Measurements from ENCODE around the gene BTBD18.

The BTBD18 gene

DNA sequence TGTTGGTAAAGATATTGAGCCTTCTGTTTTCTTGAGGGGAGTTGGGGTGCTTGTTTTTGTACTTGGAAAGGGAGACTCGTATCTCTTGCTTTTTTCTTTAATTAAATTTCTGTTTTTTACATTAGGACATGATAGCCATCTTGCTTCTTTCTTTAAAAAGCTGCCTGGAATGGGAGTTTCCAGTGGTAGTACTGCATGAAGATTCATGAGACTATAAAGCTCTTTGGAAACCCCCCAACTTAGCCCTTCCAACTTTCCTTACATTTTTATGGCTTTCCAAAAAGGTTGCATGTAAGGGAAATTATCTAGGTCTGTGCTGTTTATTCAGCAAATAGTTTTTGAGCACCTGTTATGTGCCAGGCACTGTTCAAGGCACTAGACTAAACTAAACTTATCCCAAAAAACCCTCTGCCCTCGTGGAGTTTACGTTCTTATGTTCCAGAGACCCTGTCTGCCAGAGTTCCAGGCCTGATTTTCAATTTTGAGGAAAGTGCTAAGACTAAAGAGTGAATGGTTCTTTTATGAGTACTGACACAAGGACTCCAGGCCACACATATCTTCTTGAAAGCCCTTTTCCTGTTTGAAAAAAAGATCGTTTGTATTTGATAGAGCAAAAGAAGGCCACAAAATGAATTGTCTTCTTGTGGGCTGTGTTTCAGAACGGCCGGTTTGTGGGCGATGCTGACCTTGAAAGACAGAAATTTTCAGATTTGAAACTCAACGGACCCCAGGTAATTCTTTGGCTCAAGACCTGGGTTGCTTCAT is 41.9 kb upstream of the BTBD18 start:
- TF ChIP-seq SIN3A (IDR thresholded peaks at IDR 0.05; ENCODE audit: borderline replicate concordance, insufficient read depth, low read length) (no peak), TAF1 (IDR thresholded peaks at IDR 0.05; ENCODE audit: borderline replicate concordance, insufficient read depth, low read length) (no peak), FOXP2 (optimal IDR thresholded peaks at IDR 0.05; ENCODE audit: borderline replicate concordance, extremely low read depth, extremely low read length, insufficient read depth) (no peak), POLR2AphosphoS5 (IDR thresholded peaks at IDR 0.05; ENCODE audit: low read depth, low read length) (no peak)
- TF ChIP-seq, protein P1, sequence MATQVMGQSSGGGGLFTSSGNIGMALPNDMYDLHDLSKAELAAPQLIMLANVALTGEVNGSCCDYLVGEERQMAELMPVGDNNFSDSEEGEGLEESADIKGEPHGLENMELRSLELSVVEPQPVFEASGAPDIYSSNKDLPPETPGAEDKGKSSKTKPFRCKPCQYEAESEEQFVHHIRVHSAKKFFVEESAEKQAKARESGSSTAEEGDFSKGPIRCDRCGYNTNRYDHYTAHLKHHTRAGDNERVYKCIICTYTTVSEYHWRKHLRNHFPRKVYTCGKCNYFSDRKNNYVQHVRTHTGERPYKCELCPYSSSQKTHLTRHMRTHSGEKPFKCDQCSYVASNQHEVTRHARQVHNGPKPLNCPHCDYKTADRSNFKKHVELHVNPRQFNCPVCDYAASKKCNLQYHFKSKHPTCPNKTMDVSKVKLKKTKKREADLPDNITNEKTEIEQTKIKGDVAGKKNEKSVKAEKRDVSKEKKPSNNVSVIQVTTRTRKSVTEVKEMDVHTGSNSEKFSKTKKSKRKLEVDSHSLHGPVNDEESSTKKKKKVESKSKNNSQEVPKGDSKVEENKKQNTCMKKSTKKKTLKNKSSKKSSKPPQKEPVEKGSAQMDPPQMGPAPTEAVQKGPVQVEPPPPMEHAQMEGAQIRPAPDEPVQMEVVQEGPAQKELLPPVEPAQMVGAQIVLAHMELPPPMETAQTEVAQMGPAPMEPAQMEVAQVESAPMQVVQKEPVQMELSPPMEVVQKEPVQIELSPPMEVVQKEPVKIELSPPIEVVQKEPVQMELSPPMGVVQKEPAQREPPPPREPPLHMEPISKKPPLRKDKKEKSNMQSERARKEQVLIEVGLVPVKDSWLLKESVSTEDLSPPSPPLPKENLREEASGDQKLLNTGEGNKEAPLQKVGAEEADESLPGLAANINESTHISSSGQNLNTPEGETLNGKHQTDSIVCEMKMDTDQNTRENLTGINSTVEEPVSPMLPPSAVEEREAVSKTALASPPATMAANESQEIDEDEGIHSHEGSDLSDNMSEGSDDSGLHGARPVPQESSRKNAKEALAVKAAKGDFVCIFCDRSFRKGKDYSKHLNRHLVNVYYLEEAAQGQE (IDR thresholded peaks at IDR 0.05; ENCODE audit: insufficient read depth in 1 of 2, low read depth in 2 of 2, low read length in 2 of 2), result no peak

DNA sequence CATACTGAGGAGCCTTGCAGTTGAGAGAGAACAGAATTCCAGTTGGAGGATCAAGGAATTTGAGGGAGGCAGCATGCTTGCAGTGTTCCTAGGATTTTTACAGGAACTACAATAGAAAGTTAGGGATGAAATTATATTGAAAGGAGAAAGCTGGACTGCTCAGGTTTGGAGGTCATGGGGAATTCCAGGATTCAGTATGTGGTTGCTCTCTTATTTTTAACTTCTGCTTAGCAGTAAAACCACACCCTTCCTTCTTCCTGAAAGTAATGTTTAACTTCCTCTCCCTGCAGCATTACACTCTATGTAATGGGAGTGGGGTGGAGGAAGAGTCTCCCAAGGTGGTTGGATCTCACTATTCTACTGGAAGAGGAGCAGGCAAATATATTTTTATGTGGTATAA is 41.3 kb upstream of the BTBD18 start:
- TF ChIP-seq FOXP2 (optimal IDR thresholded peaks at IDR 0.05; ENCODE audit: borderline replicate concordance, extremely low read depth, extremely low read length, insufficient read depth) (no peak), SIN3A (IDR thresholded peaks at IDR 0.05; ENCODE audit: borderline replicate concordance, insufficient read depth, low read length) (no peak), POLR2AphosphoS5 (IDR thresholded peaks at IDR 0.05; ENCODE audit: low read depth, low read length) (no peak), TAF1 (IDR thresholded peaks at IDR 0.05; ENCODE audit: borderline replicate concordance, insufficient read depth, low read length) (no peak)
- TF ChIP-seq, protein P1 (IDR thresholded peaks at IDR 0.05; ENCODE audit: insufficient read depth in 1 of 2, low read depth in 2 of 2, low read length in 2 of 2), result no peak

DNA sequence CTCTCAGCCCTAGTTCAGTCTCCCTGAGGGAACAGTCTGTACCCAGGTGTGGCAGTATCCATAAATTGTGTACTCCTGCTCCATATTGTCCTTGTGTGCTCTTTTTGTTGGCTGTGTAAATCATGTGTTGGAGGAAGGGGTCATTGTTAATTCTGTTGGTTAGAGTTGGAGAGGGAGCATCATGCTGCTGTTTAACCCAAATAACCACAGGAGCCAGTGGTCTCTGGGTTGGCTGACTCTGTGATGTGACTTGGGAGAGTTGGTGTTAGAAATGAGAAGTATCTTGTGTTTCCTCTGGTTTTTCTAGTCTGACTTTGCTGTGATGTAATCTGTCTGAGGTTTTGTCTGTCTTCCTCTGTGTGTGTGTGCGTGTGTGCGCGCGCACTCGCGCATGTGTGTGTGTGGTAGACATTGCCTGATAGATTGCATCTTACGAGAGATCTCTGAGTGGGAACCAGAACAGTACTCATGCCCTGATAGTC is 40.5 kb upstream of the BTBD18 start:
- TF ChIP-seq, protein P1 (IDR thresholded peaks at IDR 0.05; ENCODE audit: insufficient read depth in 1 of 2, low read depth in 2 of 2, low read length in 2 of 2), result no peak
- no peak for TF ChIP-seq TAF1 (IDR thresholded peaks at IDR 0.05; ENCODE audit: borderline replicate concordance, insufficient read depth, low read length)
- TF ChIP-seq POLR2AphosphoS5 (IDR thresholded peaks at IDR 0.05; ENCODE audit: low read depth, low read length), result no peak
- no peak for TF ChIP-seq SIN3A (IDR thresholded peaks at IDR 0.05; ENCODE audit: borderline replicate concordance, insufficient read depth, low read length)
- TF ChIP-seq FOXP2 (optimal IDR thresholded peaks at IDR 0.05; ENCODE audit: borderline replicate concordance, extremely low read depth, extremely low read length, insufficient read depth), result no peak

DNA sequence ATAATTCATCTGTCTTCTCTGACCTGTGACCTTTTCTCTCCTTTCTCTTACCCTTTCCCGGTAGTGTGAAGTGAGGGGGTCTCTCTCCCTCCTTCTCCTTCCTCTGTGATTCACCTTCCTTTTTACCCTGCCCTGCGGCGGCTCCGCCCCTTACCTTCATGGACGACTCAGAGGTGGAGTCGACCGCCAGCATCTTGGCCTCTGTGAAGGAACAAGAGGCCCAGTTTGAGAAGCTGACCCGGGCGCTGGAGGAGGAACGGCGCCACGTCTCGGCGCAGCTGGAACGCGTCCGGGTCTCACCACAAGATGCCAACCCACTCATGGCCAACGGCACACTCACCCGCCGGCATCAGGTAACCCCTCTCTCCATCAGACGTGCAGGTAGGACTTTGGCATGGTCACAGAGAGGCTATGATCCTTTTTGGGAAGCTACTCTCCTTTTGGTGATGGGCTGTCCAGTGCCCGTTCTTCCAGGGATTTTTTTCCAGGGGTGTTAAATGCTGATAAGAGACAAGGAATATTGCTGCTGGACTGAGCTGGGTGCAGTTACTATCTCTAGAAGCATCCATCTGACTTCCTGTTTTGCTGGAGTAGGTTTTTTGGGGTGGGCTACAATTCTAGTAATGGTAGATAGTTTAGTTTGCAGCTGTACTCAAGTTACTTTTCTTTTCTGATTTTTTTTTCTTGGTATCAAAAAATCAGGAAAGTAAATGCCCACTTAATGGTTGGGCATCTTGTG is 39.9 kb upstream of the BTBD18 start:
- no peak for TF ChIP-seq TAF1 (IDR thresholded peaks at IDR 0.05; ENCODE audit: borderline replicate concordance, insufficient read depth, low read length)
- TF ChIP-seq FOXP2 (optimal IDR thresholded peaks at IDR 0.05; ENCODE audit: borderline replicate concordance, extremely low read depth, extremely low read length, insufficient read depth), result no peak
- TF ChIP-seq, protein P1 (IDR thresholded peaks at IDR 0.05; ENCODE audit: insufficient read depth in 1 of 2, low read depth in 2 of 2, low read length in 2 of 2), result no peak
- no peak for TF ChIP-seq SIN3A (IDR thresholded peaks at IDR 0.05; ENCODE audit: borderline replicate concordance, insufficient read depth, low read length)
- TF ChIP-seq POLR2AphosphoS5 (IDR thresholded peaks at IDR 0.05; ENCODE audit: low read depth, low read length), result no peak
